WERI-Rb-1 (cell line): ENCODE results near the gene LCMT1.
"Not testable (repeated sequence)": the region's sequence is repeated elsewhere in the genome, so short reads cannot be mapped to it uniquely, and the experiment has no call there.

Experiments used
- DNase-seq: peaks from one replicate; pipeline ENCODE4 v3.0.0-alpha.2; 2020
- H3K27ac ChIP-seq: fragments of 250-450 bp; sonication (Bioruptor Pico); 2 replicates; pipeline ENCODE4 v1.5.1; 2020; ENCODE audit warnings: mild to moderate bottlenecking, moderate library complexity
- H3K27me3 ChIP-seq: fragments of 250-450 bp; sonication (Bioruptor Pico); 2 replicates; pipeline ENCODE4 v1.5.1; 2021; ENCODE audit warnings: mild to moderate bottlenecking, low read depth, moderate library complexity; ENCODE audit not compliant: insufficient read depth, severe bottlenecking
- H3K36me3 ChIP-seq: fragments of 250-450 bp; sonication (Bioruptor Pico); 2 replicates; pipeline ENCODE4 v1.5.1; 2020; ENCODE audit warnings: mild to moderate bottlenecking, moderate library complexity
- H3K4me3 ChIP-seq: 2 replicates; pipeline ENCODE4 v1.5.1; 2011; ENCODE audit warnings: low read depth, mild to moderate bottlenecking, control low read depth, low read length
- H3K9me3 ChIP-seq: fragments of 250-450 bp; sonication (Bioruptor Pico); 2 replicates; pipeline ENCODE4 v1.5.1; 2021; ENCODE audit warnings: mild to moderate bottlenecking, moderate library complexity; ENCODE audit not compliant: severe bottlenecking
- CTCF ChIP-seq: IDR thresholded peaks from 2 replicates; pipeline ENCODE4 v1.5.1; 2011; ENCODE audit warnings: low read depth, mild to moderate bottlenecking, control low read depth, inconsistent platforms, low read length

Gene LCMT1

GRCh38 chr16:25177831-25178688 is 66.5 kb downstream of the LCMT1 start:
- Histone ChIP-seq H3K36me3 (peaks cover 4% of the 10 kb centered on the region), H3K4me3 (no peak overlapping the region), H3K27ac (no peak overlapping the region), H3K9me3 (no peaks in the 10 kb centered on the region), H3K27me3 (no peaks in the 10 kb centered on the region)
- DNase-seq = no peak
- TF ChIP-seq CTCF = no peak

GRCh38 chr16:25181236-25181635 is 69.7 kb downstream of the LCMT1 start:
- H3K27ac ChIP-seq, H3K4me3 ChIP-seq, H3K9me3 ChIP-seq, DNase-seq, H3K27me3 ChIP-seq, H3K36me3 ChIP-seq: not testable (repeated sequence)

- Histone ChIP-seq H3K27ac (no peak overlapping the region), H3K36me3 (no peaks in the 10 kb centered on the region), H3K9me3 (no peaks in the 10 kb centered on the region), H3K4me3 (no peak overlapping the region), H3K27me3 (no peaks in the 10 kb centered on the region)
- no peak for TF ChIP-seq CTCF
- no peak for DNase-seq
Measured at GRCh38 chr16:25184771-25185170, 73.2 kb downstream of the LCMT1 start.

- Histone ChIP-seq H3K9me3 (no peaks in the 10 kb centered on the region), H3K4me3 (no peak overlapping the region), H3K27me3 (no peaks in the 10 kb centered on the region), H3K36me3 (no peaks in the 10 kb centered on the region), H3K27ac (no peak overlapping the region)
- TF ChIP-seq CTCF = no peak
- no peak for DNase-seq
Measured at GRCh38 chr16:25187491-25187795, 75.9 kb downstream of the LCMT1 start.

GRCh38 chr16:25189305-25189704 is 77.8 kb downstream of the LCMT1 start:
- H3K27ac ChIP-seq = no peak overlapping the region
- no peak overlapping the region for H3K4me3 ChIP-seq
- no peak for DNase-seq
- no peaks in the 10 kb centered on the region for H3K9me3 ChIP-seq
- H3K27me3 ChIP-seq = no peaks in the 10 kb centered on the region
- H3K36me3 ChIP-seq = no peaks in the 10 kb centered on the region
- no peak for TF ChIP-seq CTCF

GRCh38 chr16:25192096-25192495 is 80.6 kb downstream of the LCMT1 start:
- DNase-seq = no peak
- no peaks in the 10 kb centered on the region for H3K27me3 ChIP-seq
- no peak overlapping the region for H3K4me3 ChIP-seq
- no peaks in the 10 kb centered on the region for H3K9me3 ChIP-seq
- H3K36me3 ChIP-seq = no peaks in the 10 kb centered on the region
- no peak for TF ChIP-seq CTCF
- no peak overlapping the region for H3K27ac ChIP-seq
